GM12891 (cell line): ENCODE measurements around the gene GIMAP8.

ENCODE experiments used
- DNase-seq: peaks from one replicate; pipeline ENCODE4 v3.0.0; 2011; ENCODE audit warnings: low spot score; ENCODE audit not compliant: insufficient read length
- FAIRE-seq: peaks from 2 replicates; lab custom pipeline; 2011; peaks lifted over from hg19 to GRCh38; lab: Jason Lieb, UNC
- PAX5 ChIP-seq: IDR thresholded peaks from 2 replicates; pipeline ENCODE4 v1.6.1; 2011; ENCODE audit warnings: low read length, moderate library complexity, mild to moderate bottlenecking; ENCODE audit not compliant: insufficient read depth, severe bottlenecking
- POLR2A ChIP-seq: IDR thresholded peaks from 2 replicates; pipeline ENCODE4 v1.6.1; 2011; ENCODE audit warnings: low read depth, low read length, control low read depth
- POLR2AphosphoS5 ChIP-seq: IDR thresholded peaks from 2 replicates; pipeline ENCODE4 v1.6.1; 2011; ENCODE audit warnings: low read depth, low read length, control low read depth
- POU2F2 ChIP-seq: IDR thresholded peaks from 2 replicates; pipeline ENCODE4 v1.6.1; 2011; ENCODE audit warnings: low read depth, mild to moderate bottlenecking, control low read depth, low read length, moderate library complexity
- SPI1 ChIP-seq: IDR thresholded peaks from 2 replicates; pipeline ENCODE4 v1.6.1; 2011; ENCODE audit warnings: low read depth, low read length, control low read depth
- TAF1 ChIP-seq: IDR thresholded peaks from 2 replicates; pipeline ENCODE4 v1.6.1; 2011; ENCODE audit warnings: low read depth, low read length, control low read depth

The GIMAP8 gene

GRCh38 chr7:150458235-150458634 lies 7.8 kb downstream of the GIMAP8 start:
- FAIRE-seq = no peak
- no peak for DNase-seq
- TF ChIP-seq POU2F2 (no peak), SPI1 (no peak), POLR2A (no peak), PAX5 (no peak), POLR2AphosphoS5 (no peak), TAF1 (no peak)

- FAIRE-seq = no peak
- TF ChIP-seq POU2F2 = no peak
- no peak for TF ChIP-seq PAX5
- TF ChIP-seq POLR2AphosphoS5 = no peak
- TF ChIP-seq TAF1 = no peak
- DNase-seq = no peak
Observed at GRCh38 chr7:150458756-150459155, 8.3 kb downstream of the GIMAP8 start.

- peak; percentile 28 for FAIRE-seq
- TF ChIP-seq POLR2AphosphoS5 (no peak), POLR2A (no peak), PAX5 (no peak), POU2F2 (no peak), SPI1 (no peak), TAF1 (no peak)
- no peak for DNase-seq
Observed at GRCh38 chr7:150461520-150461919, 11.1 kb downstream of the GIMAP8 start.

GRCh38 chr7:150462413-150462812 lies 12.0 kb downstream of the GIMAP8 start:
- no peak for DNase-seq
- TF ChIP-seq POLR2A (no peak), TAF1 (no peak), PAX5 (no peak), SPI1 (no peak), POU2F2 (no peak), POLR2AphosphoS5 (no peak)
- FAIRE-seq = no peak

- no peak for FAIRE-seq
- TF ChIP-seq PAX5 = no peak
- no peak for TF ChIP-seq SPI1
- TF ChIP-seq POU2F2 = no peak
- TF ChIP-seq POLR2A = no peak
- no peak for TF ChIP-seq TAF1
- no peak for DNase-seq
Observed at GRCh38 chr7:150463461-150463860, 13.0 kb downstream of the GIMAP8 start.

- DNase-seq (no peak), FAIRE-seq (no peak)
- no peak for TF ChIP-seq PAX5
- no peak for TF ChIP-seq POLR2A
- no peak for TF ChIP-seq POU2F2
- no peak for TF ChIP-seq TAF1
- TF ChIP-seq SPI1 = no peak
- TF ChIP-seq POLR2AphosphoS5 = no peak
Observed at GRCh38 chr7:150464962-150465361, 14.5 kb downstream of the GIMAP8 start.

- no peak for FAIRE-seq
- no peak for DNase-seq
- no peak for TF ChIP-seq TAF1
- no peak for TF ChIP-seq POLR2A
- no peak for TF ChIP-seq POLR2AphosphoS5
- TF ChIP-seq POU2F2 = no peak
- TF ChIP-seq SPI1 = no peak
- TF ChIP-seq PAX5 = no peak
Observed at GRCh38 chr7:150465414-150465813, 15.0 kb downstream of the GIMAP8 start.

- TF ChIP-seq POLR2AphosphoS5 (no peak), POLR2A (no peak), SPI1 (no peak), PAX5 (no peak), TAF1 (no peak), POU2F2 (no peak)
- FAIRE-seq (no peak), DNase-seq (no peak)
Observed at GRCh38 chr7:150466477-150466876, 16.0 kb downstream of the GIMAP8 start.

- FAIRE-seq = no peak
Observed at GRCh38 chr7:150468241-150468640, 17.8 kb downstream of the GIMAP8 start.

GRCh38 chr7:150471886-150472285 lies 21.5 kb downstream of the GIMAP8 start:
- TF ChIP-seq SPI1 = no peak
- TF ChIP-seq POU2F2 = no peak
- TF ChIP-seq POLR2AphosphoS5 = no peak
- TF ChIP-seq TAF1 = no peak
- no peak for TF ChIP-seq POLR2A
- no peak for TF ChIP-seq PAX5
- DNase-seq = no peak
- no peak for FAIRE-seq

More at GRCh38 chr7:150468241-150468640, 17.8 kb downstream of the GIMAP8 start:
- TF ChIP-seq TAF1 (no peak), POU2F2 (no peak), SPI1 (no peak)
- no peak for DNase-seq
